CD4-positive, alpha-beta T cell treated with Interleukin-2 at 100 ng/mL for 4 hours (primary cell): ENCODE measurements around the gene ANTKMT.

Experiments
- DNase-seq: peaks from one replicate; pipeline ENCODE4 v3.0.0-alpha.2; 2020; ENCODE audit warnings: low spot score

Gene ANTKMT

DNA sequence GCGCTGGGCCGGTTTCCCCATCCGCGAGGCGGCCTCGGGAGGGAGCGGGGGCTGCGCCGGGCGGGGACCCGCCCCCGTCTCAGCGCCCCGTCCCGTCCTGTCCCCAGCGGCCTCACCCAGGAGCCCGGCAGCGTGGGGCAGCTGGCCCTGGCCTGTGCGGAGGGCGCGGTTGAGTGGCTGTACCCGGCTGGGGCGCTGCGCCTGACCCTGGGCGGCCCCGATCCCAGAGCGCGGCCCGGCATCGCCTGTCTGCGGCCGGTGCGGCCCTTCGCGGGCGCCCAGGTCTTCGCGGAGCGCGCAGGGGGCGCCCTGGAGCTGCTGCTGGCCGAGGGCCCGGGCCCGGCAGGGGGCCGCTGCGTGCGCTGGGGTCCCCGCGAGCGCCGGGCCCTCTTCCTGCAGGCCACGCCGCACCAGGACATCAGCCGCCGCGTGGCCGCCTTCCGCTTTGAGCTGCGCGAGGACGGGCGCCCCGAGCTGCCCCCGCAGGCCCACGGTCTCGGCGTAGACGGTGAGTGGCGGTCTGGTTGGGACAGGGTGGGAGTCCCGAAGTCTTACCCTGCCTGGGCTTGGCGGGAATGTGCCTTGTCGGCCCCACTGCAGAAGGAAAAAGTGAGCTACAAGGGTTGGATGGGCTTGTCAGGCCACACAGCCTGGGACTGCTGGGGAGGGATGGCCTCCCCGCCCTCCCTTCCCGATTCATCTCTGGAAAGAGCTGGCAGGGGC, 5.3 kb upstream of the ANTKMT start:
- DNase-seq: no peak

DNA sequence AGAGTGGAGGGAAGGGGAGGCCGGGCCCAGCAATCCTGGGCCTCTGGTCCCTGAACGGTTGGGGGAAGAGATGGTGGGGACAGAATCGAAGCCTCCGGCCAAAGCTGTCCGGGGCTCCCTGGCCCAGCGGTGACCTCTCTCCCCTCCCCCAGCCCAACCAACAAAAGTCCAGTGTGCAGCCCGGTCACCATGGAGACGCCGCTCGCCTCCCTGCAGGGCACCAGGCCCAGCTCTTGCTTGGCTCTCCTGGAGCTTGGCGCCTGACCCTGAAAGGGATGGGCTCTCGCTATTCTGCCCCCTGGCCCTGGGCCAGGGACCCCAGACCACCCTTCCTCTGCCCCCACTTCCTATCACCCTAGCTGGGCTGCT, 4.8 kb upstream of the ANTKMT start:
- DNase-seq: no peak

DNA sequence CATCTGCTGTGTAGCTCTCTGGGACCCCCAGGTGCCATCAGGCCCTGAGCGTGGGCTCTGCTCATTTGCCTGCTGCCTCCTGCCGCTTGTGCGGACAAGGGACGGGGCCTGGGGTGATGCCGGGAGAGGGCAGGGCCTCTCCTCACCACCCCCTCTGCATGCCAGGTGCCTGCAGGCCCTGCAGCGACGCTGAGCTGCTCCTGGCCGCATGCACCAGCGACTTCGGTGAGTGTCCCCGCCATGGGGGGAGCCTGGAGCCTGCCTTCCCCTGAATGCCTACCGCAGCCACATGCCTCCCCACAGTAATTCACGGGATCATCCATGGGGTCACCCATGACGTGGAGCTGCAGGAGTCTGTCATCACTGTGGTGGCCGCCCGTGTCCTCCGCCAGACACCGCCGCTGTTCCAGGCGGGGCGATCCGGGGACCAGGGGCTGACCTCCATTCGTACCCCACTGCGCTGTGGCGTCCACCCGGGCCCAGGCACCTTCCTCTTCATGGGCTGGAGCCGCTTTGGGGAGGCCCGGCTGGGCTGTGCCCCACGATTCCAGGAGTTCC, 4.1 kb upstream of the ANTKMT start:
- no peak for DNase-seq

DNA sequence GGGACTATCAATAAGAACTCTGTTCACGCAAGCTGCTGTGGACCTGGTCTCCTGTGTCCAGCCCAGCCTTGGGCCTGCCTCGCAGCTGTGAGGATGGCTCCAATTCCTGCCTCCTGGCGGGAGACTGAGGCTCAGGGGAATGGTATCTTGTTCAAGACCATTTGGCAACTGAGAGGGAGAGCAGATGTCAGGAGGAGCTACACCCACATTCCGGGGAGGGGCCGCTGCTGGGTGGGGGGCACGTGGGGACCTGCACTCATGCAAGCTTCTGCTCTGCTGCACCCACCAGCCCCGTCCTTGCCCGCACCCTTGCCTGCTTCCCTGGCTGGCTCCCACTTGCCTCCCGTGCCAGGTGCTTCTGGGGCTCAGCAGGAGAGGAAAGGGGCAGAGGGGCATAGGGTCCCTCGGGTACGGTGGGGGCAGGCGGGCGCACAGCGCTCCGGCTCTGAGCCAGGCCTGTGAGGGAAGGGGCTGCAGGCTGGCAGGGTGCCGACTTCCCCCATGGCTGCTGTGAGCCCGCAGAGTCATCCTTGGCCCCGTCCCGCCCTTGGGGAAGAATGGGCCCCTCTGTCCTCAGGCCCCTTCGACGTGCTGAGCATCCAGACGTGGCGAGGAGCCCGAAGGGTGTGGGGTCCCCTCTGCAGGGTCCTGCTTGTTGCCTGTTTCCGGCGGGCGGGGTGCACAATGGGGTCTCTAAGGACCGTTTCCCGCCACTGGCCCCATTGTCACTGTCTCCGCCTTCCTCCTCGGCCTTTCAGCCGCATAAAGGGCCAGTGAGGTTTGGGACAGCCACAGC, 3.3 kb upstream of the ANTKMT start:
- DNase-seq: no peak

DNA sequence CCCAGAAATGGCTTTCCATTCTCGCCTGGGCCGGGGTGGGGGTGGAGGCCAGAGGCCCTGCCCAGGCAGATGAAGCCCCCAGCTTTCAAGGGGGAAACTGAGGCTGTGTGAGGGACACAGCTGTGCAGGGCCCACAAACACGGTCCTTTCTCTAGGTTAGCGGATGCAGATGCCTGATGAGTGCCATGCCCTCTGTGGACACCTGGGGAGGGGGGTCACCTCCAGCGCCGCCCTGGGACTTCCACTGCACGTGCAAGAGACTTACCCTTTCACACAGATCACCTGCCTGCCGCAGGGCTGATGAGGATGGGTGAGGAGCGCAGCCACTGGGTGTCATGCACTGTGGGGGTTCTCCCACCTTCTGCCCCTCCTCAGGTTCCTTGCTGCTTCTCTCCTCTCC, 2.6 kb upstream of the ANTKMT start:
- DNase-seq: no peak

DNA sequence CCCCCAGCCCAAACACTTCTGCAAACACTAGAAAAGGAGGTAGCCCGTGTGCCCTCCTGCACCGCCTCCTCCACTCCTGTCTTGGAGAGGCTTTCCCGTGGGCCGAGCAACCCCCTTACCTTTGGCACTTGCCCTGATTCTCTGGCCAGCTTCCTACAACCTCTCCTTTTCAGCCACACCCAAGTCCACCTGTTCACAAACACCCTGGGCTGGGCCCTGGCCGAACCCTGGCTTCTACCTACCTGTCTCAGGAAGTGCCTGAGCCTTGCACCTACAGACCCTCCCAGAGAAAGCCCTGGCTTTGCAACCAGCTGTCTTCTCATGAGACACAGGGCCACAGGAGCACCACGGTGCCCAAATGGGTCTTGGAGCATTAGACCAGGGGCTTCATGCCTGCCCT, 2.0 kb upstream of the ANTKMT start:
- DNase-seq: no peak

DNA sequence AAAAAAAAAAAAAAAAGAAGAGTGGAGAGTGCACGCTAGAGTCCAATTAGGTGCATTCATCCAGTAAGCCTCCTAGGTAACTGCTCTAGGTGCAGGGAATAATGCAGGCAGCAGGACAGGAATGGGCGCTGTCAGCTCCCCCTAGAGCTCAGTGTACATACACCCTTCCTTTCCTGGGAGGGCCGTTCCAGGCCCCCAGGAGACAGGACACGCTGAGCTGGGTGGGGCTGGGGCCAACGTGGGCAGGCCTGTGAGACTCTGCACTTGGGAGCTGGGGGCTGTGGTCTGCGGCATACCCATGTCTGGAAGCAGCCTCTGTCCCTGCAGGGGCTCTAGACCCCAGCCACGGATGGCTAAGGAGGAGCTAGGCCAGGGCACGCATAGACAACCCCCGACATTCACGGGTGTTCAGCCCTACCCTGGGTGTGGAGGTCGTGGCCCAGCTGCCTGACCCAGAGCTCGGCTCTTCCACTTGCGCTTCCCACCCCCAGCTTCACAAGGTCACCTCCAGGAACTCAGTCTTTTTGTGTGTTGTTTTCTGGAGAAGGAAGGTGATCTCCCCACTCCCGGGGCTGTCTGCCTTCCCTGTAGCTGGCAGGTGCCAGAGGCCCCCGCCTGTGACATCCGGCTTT, 1.0 kb upstream of the ANTKMT start:
- no peak for DNase-seq

DNA sequence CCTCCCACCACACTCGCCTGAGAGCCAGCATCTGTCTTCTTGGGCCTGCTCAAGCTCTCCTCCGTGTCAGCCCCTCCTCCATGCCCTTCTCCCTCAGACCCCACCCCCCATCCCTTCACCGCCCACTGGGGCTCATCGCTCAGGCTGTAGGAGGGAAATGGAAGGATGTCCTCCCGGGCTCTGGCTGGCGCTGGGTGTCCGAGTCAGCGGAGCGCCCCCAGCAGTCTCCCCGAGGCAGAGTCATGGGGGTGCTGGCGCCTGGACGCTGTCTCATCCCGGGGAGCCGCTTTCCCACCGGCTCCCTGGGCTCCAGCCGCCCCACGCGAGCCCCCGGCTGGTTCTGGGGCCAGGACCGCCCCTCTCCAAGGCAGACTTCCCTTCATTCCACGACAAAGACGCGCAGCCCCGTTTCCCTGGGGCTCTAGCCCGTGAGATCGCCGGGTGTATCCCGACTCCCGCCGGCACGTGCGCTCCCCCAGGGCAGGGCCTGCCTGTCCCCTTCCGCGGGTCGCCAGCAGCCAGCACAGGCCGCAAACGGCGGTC, 428 bp upstream of the ANTKMT start:
- no peak for DNase-seq

DNA sequence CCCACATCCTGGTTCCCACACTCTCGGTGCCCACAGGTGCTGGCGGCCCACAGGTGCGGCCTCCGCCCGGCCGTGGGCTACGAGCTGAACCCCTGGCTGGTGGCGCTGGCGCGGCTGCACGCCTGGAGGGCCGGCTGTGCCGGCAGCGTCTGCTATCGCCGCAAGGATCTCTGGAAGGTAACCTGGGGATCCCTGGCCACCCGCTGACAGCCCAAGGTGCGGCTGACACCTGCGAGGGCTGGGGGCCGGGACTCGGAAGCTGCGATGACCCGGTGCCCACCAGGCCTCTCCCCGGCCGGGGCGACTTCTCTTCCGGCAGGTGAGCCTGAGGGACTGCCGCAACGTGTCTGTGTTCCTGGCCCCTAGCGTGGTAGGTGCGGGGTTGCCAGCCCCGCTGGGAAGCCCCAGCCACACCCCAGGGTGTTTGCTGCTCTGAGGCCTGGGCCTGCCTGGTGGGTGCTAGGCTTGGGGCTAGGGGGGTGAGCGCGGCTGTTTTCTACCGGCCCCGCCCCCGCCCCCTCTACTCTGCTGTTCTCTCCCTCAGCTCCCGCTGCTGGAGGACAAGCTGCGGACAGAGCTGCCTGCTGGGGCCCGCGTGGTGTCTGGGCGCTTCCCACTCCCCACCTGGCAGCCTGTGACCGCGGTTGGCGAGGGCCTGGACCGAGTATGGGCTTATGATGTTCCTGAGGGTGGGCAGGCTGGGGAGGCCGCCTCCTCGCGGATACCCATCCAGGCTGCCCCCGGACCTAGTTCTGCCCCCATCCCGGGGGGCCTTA, 1.0 kb downstream of the ANTKMT start:
- DNase-seq: no peak

DNA sequence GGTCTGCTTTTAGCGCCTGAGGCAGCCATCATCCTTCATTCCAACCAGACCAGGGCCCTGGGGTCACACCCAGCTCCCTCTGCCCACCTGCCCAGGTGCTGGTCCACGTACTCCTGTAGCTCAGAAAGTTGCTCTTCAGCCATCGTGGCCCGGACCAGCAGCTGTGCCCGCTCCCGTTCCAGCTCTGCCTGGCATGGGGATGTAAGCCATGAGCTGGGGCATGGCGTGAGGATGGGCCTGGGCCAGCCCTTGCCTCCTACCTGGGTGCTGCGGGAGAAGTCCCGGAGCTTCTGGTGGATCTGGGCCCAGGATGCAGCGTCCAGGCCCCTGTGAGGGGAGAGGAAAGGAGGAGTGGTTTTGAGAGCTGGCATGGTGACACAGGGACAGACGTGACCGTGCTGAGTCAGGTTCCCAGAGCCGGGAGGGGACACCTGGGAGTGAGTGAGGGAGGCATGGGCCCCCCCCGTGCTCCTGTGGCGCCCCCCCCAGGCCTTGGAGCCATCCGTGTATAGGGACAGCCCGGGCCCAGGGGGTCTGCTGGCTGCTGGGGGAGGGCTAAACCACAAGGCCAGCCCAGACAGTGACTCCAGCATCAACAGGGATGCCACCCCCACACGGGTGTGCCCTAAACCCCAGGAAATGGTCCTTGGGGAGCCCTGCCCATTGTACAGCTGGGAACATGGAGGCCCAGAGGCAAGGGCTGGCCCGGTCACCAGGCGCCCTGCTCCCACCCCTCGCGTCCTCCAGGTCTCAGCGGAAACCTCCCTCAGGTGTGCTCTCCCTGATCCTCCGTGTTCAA, 2.1 kb downstream of the ANTKMT start:
- no peak for DNase-seq

DNA sequence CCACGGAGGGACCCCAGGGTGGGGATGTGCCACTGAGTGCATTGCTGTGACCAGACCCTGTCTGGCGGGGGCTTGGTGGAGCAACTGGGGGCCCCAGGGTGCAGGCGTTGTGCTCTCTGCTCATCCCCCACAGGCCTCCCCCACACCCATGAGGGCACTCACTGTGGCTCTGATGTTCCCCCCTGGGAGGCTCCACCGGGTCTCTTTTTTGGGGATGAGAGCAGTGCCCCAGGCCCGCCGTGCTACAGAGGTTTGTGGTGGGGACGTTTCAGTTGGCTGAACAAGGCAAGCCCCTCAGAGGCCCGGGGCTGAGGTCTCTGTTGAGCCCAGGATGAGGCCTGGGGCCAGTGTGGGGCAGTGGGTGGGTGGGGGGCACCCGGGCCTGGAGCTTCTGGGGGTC, 2.7 kb downstream of the ANTKMT start:
- no peak for DNase-seq

DNA sequence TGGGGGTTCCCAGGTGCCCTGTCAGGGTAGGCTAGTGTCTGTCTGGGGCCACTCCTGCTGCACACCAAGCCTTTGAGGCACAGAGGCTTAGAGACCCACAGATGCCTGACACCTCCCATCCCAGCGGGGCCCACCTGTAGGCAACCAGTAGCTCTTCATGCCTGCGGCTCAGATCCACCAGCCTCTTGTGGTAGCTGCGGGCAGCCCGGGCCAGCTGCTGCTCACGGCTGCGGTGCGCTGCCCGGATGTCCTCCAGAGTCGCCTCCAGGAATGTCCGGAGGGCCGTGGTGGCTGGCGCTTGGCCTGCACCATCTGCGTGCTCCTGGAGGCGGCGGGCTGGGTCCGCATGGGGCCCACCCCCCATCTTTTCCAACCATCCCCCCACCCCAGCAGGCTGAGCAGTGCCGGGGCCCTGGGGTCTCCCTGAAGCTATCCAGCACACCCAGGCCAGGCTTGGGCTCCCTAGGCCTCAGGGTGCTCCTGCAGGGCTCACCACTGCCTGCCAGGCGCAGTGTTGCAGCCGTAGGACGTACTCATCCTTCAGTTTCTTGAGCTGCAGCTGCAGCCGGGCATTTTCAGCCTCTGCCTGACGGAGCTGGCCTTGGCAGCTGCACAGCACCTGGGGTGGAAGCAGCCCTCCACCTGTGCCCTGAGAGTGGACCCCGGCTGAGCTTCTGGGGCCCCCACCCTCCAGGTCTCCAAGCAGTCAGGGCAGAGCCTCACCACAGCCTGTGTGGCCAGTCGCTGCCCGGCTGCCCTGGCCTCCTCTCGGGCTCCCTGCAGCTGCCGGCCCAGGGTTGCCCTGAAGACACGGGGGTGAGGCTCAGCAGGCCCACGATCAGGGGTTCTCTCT, 3.5 kb downstream of the ANTKMT start:
- DNase-seq: no peak

DNA sequence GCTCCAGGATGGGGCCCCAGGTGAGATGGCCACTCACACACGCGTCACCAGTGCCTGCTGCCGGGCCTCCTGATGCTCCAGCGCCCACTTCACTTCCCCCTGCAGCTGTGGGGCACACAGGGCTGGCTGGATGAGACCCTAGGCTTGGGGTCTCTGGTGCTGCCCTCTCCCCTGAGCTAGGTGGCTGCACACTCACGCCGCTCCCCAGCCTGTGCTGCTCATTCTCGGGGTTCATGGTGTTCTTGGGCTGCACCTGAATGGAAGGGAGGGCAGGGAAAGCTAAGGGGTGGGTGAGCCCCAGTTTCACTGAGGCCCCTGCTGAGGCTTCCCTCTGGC, 4.1 kb downstream of the ANTKMT start:
- no peak for DNase-seq

DNA sequence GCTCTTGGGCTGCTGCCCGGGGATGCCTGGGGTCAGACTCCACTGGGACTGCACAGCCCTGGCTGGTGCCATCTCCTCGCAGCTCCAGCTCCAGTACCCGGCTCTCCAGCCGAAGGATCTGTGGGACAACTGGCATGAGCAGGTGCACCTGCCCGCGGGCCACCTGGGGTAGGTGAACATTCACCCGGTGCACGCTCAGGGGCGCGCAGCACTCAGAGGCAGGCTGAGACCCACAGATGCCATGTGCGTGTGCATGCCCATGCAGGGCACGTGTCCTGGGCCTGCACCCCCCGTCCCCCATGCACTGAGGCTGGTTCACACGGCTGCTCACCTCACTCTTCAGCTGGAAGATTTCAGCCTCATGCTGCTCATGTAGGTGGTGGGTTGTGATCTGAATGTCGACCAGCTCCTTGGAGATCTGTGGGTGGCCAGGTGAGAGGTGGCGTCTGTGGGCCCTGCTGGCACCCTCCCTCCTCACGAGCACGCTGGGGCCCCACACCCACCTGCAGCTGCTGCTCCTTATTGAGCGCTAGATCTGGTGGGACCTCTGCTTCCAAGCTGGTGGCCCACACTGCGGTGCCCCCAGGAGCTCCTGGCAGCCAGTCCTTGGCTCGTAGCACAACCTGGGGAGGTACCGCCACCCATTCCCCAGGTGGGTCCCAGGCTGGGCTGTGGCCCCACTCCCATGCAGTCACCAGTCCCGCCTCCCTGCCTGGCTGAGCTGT, 4.7 kb downstream of the ANTKMT start:
- DNase-seq: no peak

DNA sequence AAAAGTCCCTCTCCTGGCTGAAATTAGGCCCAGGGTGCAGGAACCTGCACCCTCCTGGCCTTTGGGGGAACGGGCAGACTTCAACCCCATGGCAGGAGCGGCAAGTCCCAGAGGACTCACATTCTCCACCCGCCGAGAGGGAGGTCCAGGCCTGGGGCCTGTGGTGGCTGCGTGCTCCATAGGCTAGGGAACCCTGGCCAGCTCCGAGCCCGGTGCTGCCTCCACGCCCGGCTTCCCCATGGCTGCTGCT, 5.2 kb downstream of the ANTKMT start:
- DNase-seq: no peak

DNA sequence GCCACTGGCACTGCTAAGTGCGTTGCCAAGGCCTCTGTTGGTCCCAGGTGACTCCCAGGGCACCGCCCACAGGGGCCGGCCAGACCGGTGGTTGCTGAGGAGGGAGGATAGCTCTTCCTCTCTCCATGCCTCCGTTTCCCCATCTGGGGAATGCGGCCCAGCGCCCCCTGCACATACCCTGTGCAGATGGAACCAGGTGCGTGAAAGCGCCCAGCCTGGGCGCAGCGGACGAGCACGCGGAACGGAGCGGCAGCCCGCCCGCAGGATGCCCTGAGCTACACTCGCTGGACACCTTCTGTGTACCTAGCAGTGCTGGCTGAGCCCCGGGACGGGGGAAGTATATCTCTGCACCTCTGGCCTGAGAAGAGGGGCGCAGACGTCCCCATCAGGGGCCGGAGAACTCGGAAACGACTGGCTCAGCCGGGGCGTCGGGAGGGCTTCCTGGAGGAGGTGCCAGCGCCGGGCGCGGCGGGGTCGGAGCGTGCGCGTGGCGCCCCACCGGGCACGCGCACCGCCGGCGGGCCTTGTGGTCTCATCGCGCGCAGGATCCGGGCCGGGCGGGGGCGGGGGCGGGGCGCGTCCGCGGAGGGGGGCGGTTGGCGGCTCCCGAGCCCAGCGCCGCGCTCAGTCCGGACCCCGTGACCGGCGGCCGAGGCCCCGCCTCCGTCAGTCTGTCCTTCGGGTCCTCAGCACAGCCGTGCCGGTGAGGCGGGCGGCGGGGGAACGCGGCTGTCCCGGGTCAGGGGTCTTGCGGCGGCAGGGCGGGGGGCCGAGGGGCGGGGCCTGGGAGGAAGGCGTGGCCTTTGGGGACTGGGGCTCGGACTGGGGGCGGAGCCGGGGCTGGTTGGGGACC, 5.7 kb downstream of the ANTKMT start, which contains the start of the genes CCDC78 and HAGHL:
Gene CCDC78, minus strand, starts transcription at position 6 of the 853 bp plus-strand sequence. CDS start 76 bp downstream, outside the sequence.
Gene HAGHL, plus strand, starts transcription at position 669 of the 853 bp plus-strand sequence. CDS start 404 bp downstream, outside the sequence.
- peak; percentile 62 for DNase-seq

DNA sequence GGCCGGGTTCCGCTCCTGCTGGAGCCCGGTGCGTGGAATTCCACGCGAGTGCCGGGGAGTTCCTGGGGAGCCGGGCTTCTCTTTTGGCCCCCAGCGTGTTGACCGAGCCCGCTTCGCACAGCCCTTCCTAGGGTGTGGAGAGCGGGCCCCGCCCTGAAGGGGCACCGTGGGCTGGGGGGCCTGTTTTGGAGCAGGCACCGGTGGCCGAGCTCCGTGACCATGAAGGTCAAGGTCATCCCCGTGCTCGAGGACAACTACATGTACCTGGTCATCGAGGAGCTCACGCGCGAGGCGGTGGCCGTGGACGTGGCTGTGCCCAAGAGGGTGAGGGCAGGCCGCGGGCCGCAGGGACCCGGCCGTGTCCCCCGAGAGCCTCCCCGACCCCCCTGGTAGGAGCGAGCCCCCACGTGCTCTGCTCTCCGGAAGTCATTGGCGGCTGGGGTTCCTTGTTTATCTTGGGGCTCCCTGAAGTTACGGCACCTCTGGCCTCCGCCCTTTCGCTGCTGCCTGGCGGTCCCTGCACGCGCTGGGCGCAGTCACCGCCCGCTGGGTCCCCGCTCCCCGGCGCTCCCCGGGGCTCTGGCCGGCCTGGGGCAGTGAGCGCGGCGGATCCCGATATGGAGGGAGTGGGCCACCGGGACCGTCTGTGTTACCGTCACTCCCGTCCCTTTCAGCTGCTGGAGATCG, 6.5 kb downstream of the ANTKMT start:
- DNase-seq: no peak
